GM10248 (cell line): ENCODE data around the gene FKBP2.

Source experiments
- CTCF ChIA-PET: fragments of 300-600 bp; sonication (Branson Sonifier 250); formaldehyde crosslinking; extraction: SDS; loops from one replicate; lab custom pipeline; 2021; ENCODE audit warnings: antibody characterized with exemption; lab: Yijun Ruan, JAX
- POLR2A ChIA-PET: fragments of 350-650 bp; sonication (Branson Sonifier 250); formaldehyde crosslinking; extraction: SDS; loops from one replicate; lab custom pipeline; 2020; ENCODE audit warnings: antibody characterized with exemption; lab: Yijun Ruan, JAX
- DNase-seq: peaks from one replicate; pipeline ENCODE4 v3.0.0; 2012; ENCODE audit errors: extremely low spot score
- TF ChIP-seq, protein P1 (sequence below): IDR thresholded peaks from 2 replicates; pipeline ENCODE4 v1.5.1; 2012; ENCODE audit warnings: mild to moderate bottlenecking, low read depth; ENCODE audit errors: extremely low read depth, missing control alignments, control extremely low read depth

Gene FKBP2

DNA sequence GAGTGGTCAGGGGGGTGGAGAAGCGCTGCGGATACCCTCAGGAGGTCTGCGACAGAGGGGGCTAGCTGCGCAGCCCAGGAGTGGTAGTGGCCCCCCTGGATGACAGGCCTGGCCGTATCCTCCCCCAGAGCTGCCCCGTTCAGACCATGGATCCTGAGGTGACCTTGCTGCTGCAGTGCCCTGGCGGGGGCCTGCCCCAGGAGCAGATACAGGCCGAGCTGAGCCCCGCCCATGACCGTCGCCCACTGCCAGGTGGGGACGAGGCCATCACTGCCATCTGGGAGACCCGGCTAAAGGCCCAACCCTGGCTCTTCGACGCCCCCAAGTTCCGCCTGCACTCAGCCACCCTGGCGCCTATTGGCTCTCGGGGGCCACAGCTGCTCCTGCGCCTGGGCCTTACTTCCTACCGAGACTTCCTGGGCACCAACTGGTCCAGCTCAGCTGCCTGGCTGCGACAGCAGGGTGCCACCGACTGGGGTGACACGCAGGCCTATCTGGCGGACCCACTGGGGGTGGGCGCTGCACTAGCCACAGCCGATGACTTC, 14.3 kb upstream of the FKBP2 start:
- POLR2A ChIA-PET = interaction anchor here (0.5 to 3.8 kb wide), 7 partner anchors 10 to 1662 kb away, joined by 3 to 21 read pairs (median 5); partner anchors contain the start of genes BAD, FERMT3, FIBP and FKBP2
- TF ChIP-seq, protein P1, sequence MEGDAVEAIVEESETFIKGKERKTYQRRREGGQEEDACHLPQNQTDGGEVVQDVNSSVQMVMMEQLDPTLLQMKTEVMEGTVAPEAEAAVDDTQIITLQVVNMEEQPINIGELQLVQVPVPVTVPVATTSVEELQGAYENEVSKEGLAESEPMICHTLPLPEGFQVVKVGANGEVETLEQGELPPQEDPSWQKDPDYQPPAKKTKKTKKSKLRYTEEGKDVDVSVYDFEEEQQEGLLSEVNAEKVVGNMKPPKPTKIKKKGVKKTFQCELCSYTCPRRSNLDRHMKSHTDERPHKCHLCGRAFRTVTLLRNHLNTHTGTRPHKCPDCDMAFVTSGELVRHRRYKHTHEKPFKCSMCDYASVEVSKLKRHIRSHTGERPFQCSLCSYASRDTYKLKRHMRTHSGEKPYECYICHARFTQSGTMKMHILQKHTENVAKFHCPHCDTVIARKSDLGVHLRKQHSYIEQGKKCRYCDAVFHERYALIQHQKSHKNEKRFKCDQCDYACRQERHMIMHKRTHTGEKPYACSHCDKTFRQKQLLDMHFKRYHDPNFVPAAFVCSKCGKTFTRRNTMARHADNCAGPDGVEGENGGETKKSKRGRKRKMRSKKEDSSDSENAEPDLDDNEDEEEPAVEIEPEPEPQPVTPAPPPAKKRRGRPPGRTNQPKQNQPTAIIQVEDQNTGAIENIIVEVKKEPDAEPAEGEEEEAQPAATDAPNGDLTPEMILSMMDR = no peak

DNA sequence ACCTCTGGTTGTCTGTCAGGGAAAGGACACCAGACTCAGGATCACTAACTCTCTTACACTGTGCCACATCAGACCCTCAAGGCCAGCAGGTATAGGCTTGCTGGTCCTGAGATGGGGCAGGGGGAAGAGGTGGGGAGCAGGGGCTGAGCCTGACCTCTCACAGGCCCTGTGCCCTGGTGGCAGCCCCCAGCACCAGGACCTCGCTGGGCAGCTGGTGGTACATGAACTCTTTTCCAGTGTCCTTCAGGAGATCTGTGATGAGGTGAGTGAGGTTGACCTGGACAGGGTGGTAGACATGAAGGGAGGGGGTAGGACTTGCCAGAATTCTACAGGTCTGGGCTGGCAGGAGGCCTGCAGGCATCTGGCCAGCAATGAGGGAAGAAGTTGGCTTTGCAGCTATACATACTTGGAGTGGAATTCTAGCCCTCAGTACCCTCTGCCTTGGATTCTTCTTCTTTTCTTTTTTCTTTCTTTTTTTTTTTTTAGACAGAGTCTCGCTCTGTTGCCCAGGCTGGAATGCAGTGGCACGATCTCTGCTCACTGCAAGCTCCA, 13.4 kb upstream of the FKBP2 start:
- POLR2A ChIA-PET = interaction anchor here (0.5 to 3.8 kb wide), 5 partner anchors 14 to 1661 kb away, joined by 3 to 21 read pairs (median 7); partner anchors contain the start of genes FERMT3, FIBP and FKBP2
- TF ChIP-seq, protein P1 = no peak

More for the DNA sequence above, 14.3 kb upstream of the FKBP2 start:
- DNase-seq = peak; percentile 81
- CTCF ChIA-PET = interaction anchor here (0.9 to 30.9 kb wide), 13 partner anchors 10 to 243 kb away, joined by 3 to 368 read pairs (median 5); partner anchors contain the start of genes CATSPERZ, FERMT3, FKBP2 and PLCB3

DNA sequence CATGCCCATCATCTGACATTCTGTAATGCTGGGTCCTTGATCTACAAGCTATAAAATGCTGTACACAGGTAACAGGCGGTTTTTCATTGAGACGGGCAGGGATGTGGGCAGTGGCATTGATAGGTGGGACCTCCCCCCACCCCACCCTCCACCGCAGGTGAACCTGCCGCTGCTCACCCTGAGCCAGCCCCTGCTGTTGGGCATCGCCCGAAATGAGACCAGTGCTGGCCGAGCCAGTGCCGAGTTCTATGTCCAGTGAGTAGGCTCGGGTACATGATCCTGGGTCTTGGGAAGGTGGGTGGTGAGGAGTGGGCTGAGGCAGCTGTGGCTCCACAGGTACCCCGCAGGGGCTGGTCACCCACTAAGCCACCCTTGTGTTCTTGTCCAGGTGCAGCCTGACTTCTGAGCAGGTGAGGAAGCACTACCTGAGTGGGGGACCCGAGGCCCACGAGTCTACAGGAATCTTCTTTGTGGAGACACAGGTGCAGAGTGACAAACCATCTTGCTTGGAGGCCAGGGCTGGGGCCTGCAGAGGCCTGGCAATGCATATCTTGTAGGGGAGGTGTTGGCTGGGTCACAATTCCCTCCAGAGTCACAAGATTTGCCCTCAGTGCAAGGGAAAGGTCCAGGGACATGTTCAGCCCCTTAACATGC, 11.7 kb upstream of the FKBP2 start:
- ChIA-PET CTCF (interaction anchor here (1.1 to 30.9 kb wide), 3 partner anchors 19 to 75 kb away, joined by 3 to 368 read pairs (median 4); partner anchors contain the start of genes FERMT3 and PLCB3), POLR2A (no interaction called here)
- no peak for DNase-seq
- TF ChIP-seq, protein P1 = no peak

More for the DNA sequence above, 13.4 kb upstream of the FKBP2 start:
- no peak for DNase-seq
- CTCF ChIA-PET = interaction anchor here (1.1 to 30.9 kb wide), 8 partner anchors 9 to 76 kb away, joined by 3 to 368 read pairs (median 5); partner anchors contain the start of genes CATSPERZ, FERMT3, PLCB3 and PPP1R14B

DNA sequence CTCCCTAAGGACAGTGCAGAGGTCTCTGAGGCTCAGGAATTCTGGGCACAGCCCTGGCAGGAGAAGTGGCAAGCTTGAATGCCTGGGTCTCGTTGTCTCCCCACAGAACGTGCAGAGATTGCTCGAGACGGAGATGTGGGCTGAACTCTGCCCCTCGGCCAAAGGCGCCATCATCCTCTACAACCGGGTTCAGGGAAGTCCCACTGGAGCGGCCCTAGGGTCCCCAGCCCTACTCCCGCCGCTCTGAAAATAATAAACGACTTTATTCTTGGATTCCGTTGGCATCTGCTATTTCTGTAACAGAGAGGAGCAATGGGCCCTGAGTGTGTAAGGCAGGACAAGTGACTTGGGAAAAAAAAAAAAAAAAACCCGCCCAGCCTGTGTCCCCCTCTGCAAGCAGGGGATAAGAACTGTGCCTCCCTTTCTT, 11.1 kb upstream of the FKBP2 start:
- no peak for DNase-seq
- TF ChIP-seq, protein P1 = no peak
- CTCF ChIA-PET = interaction anchor here (30.9 kb wide), 1 partner anchor 19 kb away, joined by 368 read pairs; the partner anchor contains the start of gene FERMT3
- POLR2A ChIA-PET = interaction anchor here (0.6 kb wide), 1 partner anchor 39 kb away, joined by 6 read pairs; no protein-coding TSS in a partner anchor

DNA sequence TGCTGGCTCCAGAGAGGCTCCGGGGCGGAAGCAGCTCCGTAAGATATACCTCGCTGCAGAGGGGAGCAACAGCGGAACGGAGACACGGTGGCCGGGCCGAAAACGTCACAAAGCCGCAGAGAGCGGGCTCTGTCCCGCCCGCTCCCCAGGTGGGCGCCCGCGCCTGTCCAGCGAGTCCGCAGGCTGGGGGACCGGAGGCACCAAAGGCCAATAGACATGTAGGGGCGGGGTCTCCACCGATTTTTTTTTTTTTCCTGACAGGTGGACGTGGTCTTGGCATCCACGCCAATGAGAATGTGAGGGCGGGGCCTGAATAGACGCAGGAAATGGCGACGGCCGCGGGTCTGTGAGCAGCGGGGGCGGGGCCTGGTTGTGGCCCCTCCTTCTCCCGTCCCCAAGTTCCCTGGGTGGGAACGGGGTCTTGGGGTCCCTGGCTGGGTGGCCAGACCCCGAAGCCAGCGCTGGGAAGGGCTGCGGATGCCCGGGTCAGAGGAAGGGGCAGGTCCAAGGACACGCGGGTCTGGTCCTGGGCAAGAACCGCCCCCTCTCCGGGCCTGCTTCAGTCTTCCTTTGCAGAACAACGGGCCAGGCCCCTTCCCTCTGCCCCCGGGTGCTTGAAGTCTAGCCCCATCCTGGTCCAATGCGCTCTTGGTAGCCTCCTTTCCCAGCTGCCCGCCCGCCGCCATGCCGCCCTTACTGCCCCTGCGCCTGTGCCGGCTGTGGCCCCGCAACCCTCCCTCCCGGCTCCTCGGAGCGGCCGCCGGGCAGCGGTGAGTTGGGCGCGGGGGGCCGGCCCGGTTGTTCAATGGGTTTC, 10.5 kb upstream of the FKBP2 start, which contains the start of gene DNAJC4:
Gene DNAJC4 (plus strand): TSS at position 378 of the 814 bp plus-strand sequence. CDS start 307 bp downstream, at position 685.
- TF ChIP-seq, protein P1 = no peak
- peak; percentile 89 for DNase-seq
- CTCF ChIA-PET = interaction anchor here (1.1 to 30.9 kb wide), 2 partner anchors 13 to 20 kb away, joined by 3 to 368 read pairs; partner anchors contain the start of gene FERMT3
- POLR2A ChIA-PET = interaction anchor here (0.6 kb wide), 1 partner anchor 40 kb away, joined by 6 read pairs; no protein-coding TSS in a partner anchor
